Eye (tissue), 1 donor: ENCODE data around the gene OR7C1.
"Not testable (repeated sequence)": the region's sequence is repeated elsewhere in the genome, so short reads cannot be mapped to it uniquely, and the experiment has no call there.

Experiments
- DNase-seq: peaks from one replicate; pipeline ENCODE4 v3.0.0-alpha.2; 2015

Gene OR7C1

GRCh38 chr19:14835011-14835410 lies at the start of gene OR7C1, which contains the start of gene OR7A5:
OR7C1 (minus strand) TSS chr19:14835185; CDS start chr19:14800136, 35,049 bp downstream.
OR7A5 (minus strand) TSS chr19:14835185; CDS start chr19:14828241, 6,944 bp downstream.
- peak; percentile 21 for DNase-seq

GRCh38 chr19:14871619-14872230 lies 36.7 kb upstream of the OR7C1 start:
- DNase-seq = peak; percentile 25

GRCh38 chr19:14868497-14868896 lies 33.5 kb upstream of the OR7C1 start:
- no peak for DNase-seq

GRCh38 chr19:14848822-14849221 lies 13.8 kb upstream of the OR7C1 start, which contains the start of gene OR7A10:
OR7A10 (minus strand) TSS chr19:14848922; CDS start chr19:14841877, 7,045 bp downstream.
- no peak for DNase-seq

- DNase-seq = peak; percentile 24
Measured at GRCh38 chr19:14843578-14843977, 8.6 kb upstream of the OR7C1 start.

- no peak for DNase-seq
Measured at GRCh38 chr19:14843169-14843568, 8.2 kb upstream of the OR7C1 start.

- no peak for DNase-seq
Measured at GRCh38 chr19:14840206-14840605, 5.2 kb upstream of the OR7C1 start.

- no peak for DNase-seq
Measured at GRCh38 chr19:14837391-14837790, 2.4 kb upstream of the OR7C1 start.

- no peak for DNase-seq
Measured at GRCh38 chr19:14830702-14831101, 4.3 kb downstream of the OR7C1 start.

GRCh38 chr19:14826006-14826405 lies 9.0 kb downstream of the OR7C1 start:
- DNase-seq = no peak

GRCh38 chr19:14821937-14822336 lies 13.0 kb downstream of the OR7C1 start:
- DNase-seq = no peak

GRCh38 chr19:14818588-14818987 lies 16.4 kb downstream of the OR7C1 start:
- DNase-seq = no peak

- no peak for DNase-seq
Measured at GRCh38 chr19:14817052-14817451, 17.9 kb downstream of the OR7C1 start.

GRCh38 chr19:14814982-14815652 lies 19.9 kb downstream of the OR7C1 start:
- no peak for DNase-seq

GRCh38 chr19:14809272-14810057 lies 25.5 kb downstream of the OR7C1 start:
- no peak for DNase-seq

- no peak for DNase-seq
Measured at GRCh38 chr19:14804765-14805164, 30.2 kb downstream of the OR7C1 start.

- no peak for DNase-seq
Measured at GRCh38 chr19:14798760-14799159, 36.2 kb downstream of the OR7C1 start.

GRCh38 chr19:14796021-14796420 lies 39.0 kb downstream of the OR7C1 start:
- DNase-seq = no peak

GRCh38 chr19:14795078-14795721 lies 39.8 kb downstream of the OR7C1 start:
- no peak for DNase-seq

- not testable (repeated sequence) for DNase-seq
Measured at GRCh38 chr19:14792250-14792649, 42.7 kb downstream of the OR7C1 start.

GRCh38 chr19:14786421-14786851 lies 48.5 kb downstream of the OR7C1 start:
- DNase-seq = peak; percentile 44

GRCh38 chr19:14785102-14785793 lies 49.7 kb downstream of the OR7C1 start:
- not testable (repeated sequence) for DNase-seq
